Thyroid gland (tissue), 4 donors: ENCODE results near the gene C2orf49.

ENCODE experiments used
- POLR2A ChIP-seq, 2 donors: fragments of 450-650 bp; IDR thresholded peaks; one replicate each; pipeline ENCODE4 v1.6.1; 2017; ENCODE audit warnings: antibody characterized with exemption in 2 of 2, mild to moderate bottlenecking in 2 of 2, moderate library complexity in 1 of 2
- TF ChIP-seq, protein P1 (sequence below), 6 experiments: fragments of 200-600 bp in 3 of 6; fragments of 450-650 bp in 3 of 6; sonication (generic) in 3 of 6; IDR thresholded peaks; one replicate each; pipeline ENCODE4 v1.5.1; 2016 to 2019; ENCODE audit warnings: antibody characterized with exemption in 6 of 6, mild to moderate bottlenecking in 2 of 6, inconsistent platforms in 1 of 6, moderate library complexity in 1 of 6

DNA sequence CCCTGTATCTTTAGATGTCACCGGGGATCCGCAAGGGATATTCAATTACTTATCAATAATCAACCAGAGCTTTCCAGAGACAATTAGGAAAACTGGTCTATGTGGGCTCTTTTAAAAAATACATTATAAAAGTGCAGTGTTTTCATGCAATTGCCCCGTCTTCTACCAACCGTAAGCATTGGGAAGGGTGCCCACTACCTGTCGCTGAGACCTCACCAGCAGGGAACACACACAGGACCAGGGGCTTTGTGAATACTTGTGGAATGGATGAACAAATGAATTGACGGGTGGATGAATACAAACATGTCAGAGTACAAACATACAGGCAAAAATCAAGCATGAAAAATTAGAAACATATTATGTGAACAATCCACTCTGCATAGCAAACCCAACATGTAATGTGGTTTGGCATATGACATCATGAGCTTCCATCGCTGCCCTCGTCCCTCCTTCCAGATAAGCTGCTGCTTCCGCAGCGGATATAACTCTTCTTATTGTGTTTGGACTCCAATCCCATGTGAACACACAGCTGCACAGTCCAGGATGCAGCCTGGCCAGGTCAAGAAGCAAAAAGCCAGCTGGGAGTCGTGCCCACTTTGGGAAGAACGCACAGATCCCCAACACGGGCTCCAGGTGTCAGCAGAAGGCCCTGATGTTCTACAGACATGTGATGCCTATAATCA, 56.2 kb downstream of the C2orf49 start:
- TF ChIP-seq, protein P1, sequence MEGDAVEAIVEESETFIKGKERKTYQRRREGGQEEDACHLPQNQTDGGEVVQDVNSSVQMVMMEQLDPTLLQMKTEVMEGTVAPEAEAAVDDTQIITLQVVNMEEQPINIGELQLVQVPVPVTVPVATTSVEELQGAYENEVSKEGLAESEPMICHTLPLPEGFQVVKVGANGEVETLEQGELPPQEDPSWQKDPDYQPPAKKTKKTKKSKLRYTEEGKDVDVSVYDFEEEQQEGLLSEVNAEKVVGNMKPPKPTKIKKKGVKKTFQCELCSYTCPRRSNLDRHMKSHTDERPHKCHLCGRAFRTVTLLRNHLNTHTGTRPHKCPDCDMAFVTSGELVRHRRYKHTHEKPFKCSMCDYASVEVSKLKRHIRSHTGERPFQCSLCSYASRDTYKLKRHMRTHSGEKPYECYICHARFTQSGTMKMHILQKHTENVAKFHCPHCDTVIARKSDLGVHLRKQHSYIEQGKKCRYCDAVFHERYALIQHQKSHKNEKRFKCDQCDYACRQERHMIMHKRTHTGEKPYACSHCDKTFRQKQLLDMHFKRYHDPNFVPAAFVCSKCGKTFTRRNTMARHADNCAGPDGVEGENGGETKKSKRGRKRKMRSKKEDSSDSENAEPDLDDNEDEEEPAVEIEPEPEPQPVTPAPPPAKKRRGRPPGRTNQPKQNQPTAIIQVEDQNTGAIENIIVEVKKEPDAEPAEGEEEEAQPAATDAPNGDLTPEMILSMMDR (IDR thresholded peaks at IDR 0.05): no peak
- TF ChIP-seq POLR2A (IDR thresholded peaks at IDR 0.05): no peak
